ENCODE data around the gene MEGF8. TPM values are rescaled to one million over a fixed set of nuclear protein-coding genes. Genes with fewer than 3 reads are reported as not detected.

Gene MEGF8
- total RNA-seq, 2 experiments from 2014 or later, result 8.5 to 9.3 TPM

- DNase-seq (peak; percentile 64), ATAC-seq (ENCODE audit: low read depth) (peak; percentile 45)
- no peaks in the 10 kb centered on the region for H3K9me3 Mint-ChIP-seq
- no peaks in the 10 kb centered on the region for H3K27me3 Mint-ChIP-seq
- no peak overlapping the region for H3K4me3 Mint-ChIP-seq
- peaks cover 14% of the 10 kb centered on the region for H3K36me3 Mint-ChIP-seq
- POLR2A ChIA-PET, result no interaction called here
- no peak overlapping the region for H3K27ac Mint-ChIP-seq
- peaks cover 10% of the 10 kb centered on the region for H3K4me1 Mint-ChIP-seq
Observed at GRCh38 chr19:42290523-42291434, 34.7 kb upstream of the MEGF8 start.

GRCh38 chr19:42291435-42291810 is 34.0 kb upstream of the MEGF8 start:
- no peaks in the 10 kb centered on the region for H3K9me3 Mint-ChIP-seq
- ATAC-seq (ENCODE audit: low read depth) (no peak), DNase-seq (no peak)
- peaks cover 9% of the 10 kb centered on the region for H3K36me3 Mint-ChIP-seq
- peaks cover 4% of the 10 kb centered on the region for H3K4me1 Mint-ChIP-seq
- POLR2A ChIA-PET, result no interaction called here
- H3K4me3 Mint-ChIP-seq, result no peak overlapping the region
- H3K27ac Mint-ChIP-seq, result no peak overlapping the region
- H3K27me3 Mint-ChIP-seq, result no peaks in the 10 kb centered on the region

DNA sequence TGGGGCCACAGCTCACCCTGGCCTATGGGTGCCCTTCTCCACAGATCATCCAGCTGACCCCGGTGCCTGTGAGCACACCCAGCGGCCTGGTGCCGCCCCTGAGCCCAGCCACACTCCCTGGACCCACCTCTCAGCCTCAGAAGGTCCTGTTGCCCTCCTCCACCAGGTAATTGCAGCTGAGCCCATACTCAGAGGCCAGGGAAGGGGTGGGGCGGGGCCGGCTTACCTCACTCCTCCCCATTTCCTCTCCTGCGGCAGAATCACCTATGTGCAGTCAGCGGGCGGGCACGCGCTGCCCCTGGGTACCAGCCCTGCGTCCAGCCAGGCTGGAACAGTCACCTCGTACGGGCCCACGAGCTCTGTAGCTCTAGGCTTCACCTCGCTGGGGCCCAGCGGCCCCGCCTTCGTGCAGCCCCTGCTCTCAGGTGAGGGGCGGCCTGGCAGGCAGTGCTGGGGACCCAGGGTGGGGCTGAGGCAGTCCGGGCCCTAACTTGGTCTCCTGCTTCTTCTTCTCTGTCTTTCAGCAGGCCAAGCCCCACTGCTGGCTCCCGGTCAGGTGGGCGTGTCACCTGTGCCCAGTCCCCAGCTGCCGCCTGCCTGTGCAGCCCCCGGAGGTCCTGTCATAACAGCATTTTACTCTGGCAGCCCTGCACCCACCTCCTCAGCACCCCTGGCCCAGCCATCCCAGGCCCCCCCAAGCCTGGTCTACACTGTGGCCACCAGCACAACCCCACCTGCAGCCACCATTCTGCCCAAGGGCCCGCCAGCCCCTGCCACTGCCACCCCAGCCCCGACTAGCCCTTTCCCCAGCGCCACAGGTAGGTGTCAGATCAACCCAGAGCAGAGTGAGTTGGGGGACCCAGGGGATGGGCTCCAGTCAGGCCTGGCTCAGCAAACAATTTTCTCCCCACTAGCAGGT is 33.1 kb upstream of the MEGF8 start:
- Mint-ChIP-seq H3K27ac (peak overlapping the region; percentile 55), H3K4me1 (peaks cover 4% of the 10 kb centered on the region), H3K9me3 (no peaks in the 10 kb centered on the region), H3K36me3 (peaks cover 12% of the 10 kb centered on the region), H3K4me3 (no peak overlapping the region), H3K27me3 (no peaks in the 10 kb centered on the region)
- DNase-seq (no peak), ATAC-seq (ENCODE audit: low read depth) (no peak)
- POLR2A ChIA-PET, result no interaction called here

- no peak for ATAC-seq (ENCODE audit: low read depth)
Observed at GRCh38 chr19:42292963-42293362, 32.5 kb upstream of the MEGF8 start.

GRCh38 chr19:42293540-42293939 is 31.9 kb upstream of the MEGF8 start:
- DNase-seq (no peak), ATAC-seq (ENCODE audit: low read depth) (no peak)
- no peak overlapping the region for H3K27ac Mint-ChIP-seq
- POLR2A ChIA-PET, result no interaction called here
- H3K4me1 Mint-ChIP-seq, result peaks cover 4% of the 10 kb centered on the region
- H3K9me3 Mint-ChIP-seq, result no peaks in the 10 kb centered on the region
- no peak overlapping the region for H3K4me3 Mint-ChIP-seq
- no peaks in the 10 kb centered on the region for H3K27me3 Mint-ChIP-seq
- peaks cover 12% of the 10 kb centered on the region for H3K36me3 Mint-ChIP-seq

More at GRCh38 chr19:42292963-42293362, 32.5 kb upstream of the MEGF8 start:
- POLR2A ChIA-PET, result no interaction called here
- Mint-ChIP-seq H3K4me1 (peaks cover 4% of the 10 kb centered on the region), H3K4me3 (no peak overlapping the region), H3K27ac (no peak overlapping the region), H3K27me3 (no peaks in the 10 kb centered on the region), H3K9me3 (no peaks in the 10 kb centered on the region), H3K36me3 (peaks cover 12% of the 10 kb centered on the region)
- no peak for DNase-seq

GRCh38 chr19:42293948-42294347 is 31.5 kb upstream of the MEGF8 start:
- DNase-seq, result no peak
- no peak overlapping the region for H3K27ac Mint-ChIP-seq
- POLR2A ChIA-PET, result no interaction called here
- H3K36me3 Mint-ChIP-seq, result peaks cover 12% of the 10 kb centered on the region
- ATAC-seq (ENCODE audit: low read depth), result no peak
- H3K9me3 Mint-ChIP-seq, result no peaks in the 10 kb centered on the region
- no peak overlapping the region for H3K4me3 Mint-ChIP-seq
- H3K4me1 Mint-ChIP-seq, result peaks cover 4% of the 10 kb centered on the region
- no peaks in the 10 kb centered on the region for H3K27me3 Mint-ChIP-seq

GRCh38 chr19:42294471-42295137 is 30.8 kb upstream of the MEGF8 start:
- Mint-ChIP-seq H3K9me3 (no peaks in the 10 kb centered on the region), H3K4me3 (no peak overlapping the region), H3K4me1 (peaks cover 4% of the 10 kb centered on the region), H3K27me3 (no peaks in the 10 kb centered on the region), H3K27ac (no peak overlapping the region), H3K36me3 (peaks cover 12% of the 10 kb centered on the region)
- DNase-seq (peak; percentile 28), ATAC-seq (ENCODE audit: low read depth) (no peak)
- POLR2A ChIA-PET, result interaction anchor here (1.2 kb wide), 1 partner anchor 10 kb away, joined by 7 read pairs; no protein-coding TSS in a partner anchor

- DNase-seq (peak; percentile 25), ATAC-seq (ENCODE audit: low read depth) (no peak)
- Mint-ChIP-seq H3K36me3 (peaks cover 16% of the 10 kb centered on the region), H3K27me3 (no peaks in the 10 kb centered on the region), H3K4me1 (peaks cover 4% of the 10 kb centered on the region), H3K27ac (no peak overlapping the region), H3K4me3 (no peak overlapping the region), H3K9me3 (no peaks in the 10 kb centered on the region)
- POLR2A ChIA-PET, result interaction anchor here (1.1 to 1.2 kb wide), 2 partner anchors 11 to 28 kb away, joined by 3 to 7 read pairs; no protein-coding TSS in a partner anchor
Observed at GRCh38 chr19:42295342-42295741, 30.1 kb upstream of the MEGF8 start.

- Mint-ChIP-seq H3K36me3 (peaks cover 16% of the 10 kb centered on the region), H3K4me3 (no peak overlapping the region), H3K27ac (peak overlapping the region; percentile 51), H3K9me3 (no peaks in the 10 kb centered on the region), H3K27me3 (no peaks in the 10 kb centered on the region), H3K4me1 (peaks cover 5% of the 10 kb centered on the region)
- ATAC-seq (ENCODE audit: low read depth) (peak; percentile 74), DNase-seq (peak; percentile 93)
- POLR2A ChIA-PET, result interaction anchor here (1.1 kb wide), 1 partner anchor 28 kb away, joined by 3 read pairs; no protein-coding TSS in a partner anchor
Observed at GRCh38 chr19:42295831-42296525, 29.5 kb upstream of the MEGF8 start.

- H3K9me3 Mint-ChIP-seq, result no peaks in the 10 kb centered on the region
- peaks cover 11% of the 10 kb centered on the region for H3K4me1 Mint-ChIP-seq
- peaks cover 12% of the 10 kb centered on the region for H3K36me3 Mint-ChIP-seq
- no peak overlapping the region for H3K27ac Mint-ChIP-seq
- DNase-seq (no peak), ATAC-seq (ENCODE audit: low read depth) (no peak)
- no peaks in the 10 kb centered on the region for H3K27me3 Mint-ChIP-seq
- POLR2A ChIA-PET, result no interaction called here
- no peak overlapping the region for H3K4me3 Mint-ChIP-seq
Observed at GRCh38 chr19:42297039-42297438, 28.4 kb upstream of the MEGF8 start.

DNA sequence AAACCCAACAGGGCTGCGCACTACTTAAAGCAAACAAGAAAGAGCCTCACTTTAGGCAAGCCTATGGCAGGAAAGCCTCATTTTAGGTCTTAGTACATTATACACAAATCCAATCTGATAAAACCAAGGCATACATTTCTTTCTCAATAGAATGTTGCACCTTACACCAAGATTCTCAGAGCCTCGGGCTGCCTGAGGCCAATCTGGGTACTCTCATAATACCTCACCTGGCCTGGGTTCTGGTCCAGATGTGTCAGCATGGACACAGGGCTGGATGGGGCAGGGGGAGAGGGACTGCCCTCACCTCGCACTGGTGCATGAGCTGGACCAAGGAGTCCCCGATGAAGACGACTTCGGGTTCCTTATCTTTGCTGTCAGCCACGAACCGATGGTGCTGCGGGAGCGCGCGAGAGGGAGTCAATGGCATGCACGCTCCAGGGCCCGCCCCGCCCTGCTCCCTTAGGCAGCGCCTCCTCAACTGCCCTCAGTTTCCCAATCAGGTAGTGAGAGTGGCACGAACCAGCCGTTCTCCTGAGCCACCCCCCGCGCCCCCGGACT is 23.7 kb upstream of the MEGF8 start, which contains the start of gene PRR19:
PRR19 (plus strand) TSS at position 487 of the 558 bp plus-strand sequence. CDS start 7,453 bp downstream, outside the sequence.
- H3K4me3 Mint-ChIP-seq, result peak within 1 kb of the TSS; percentile 91
- POLR2A ChIA-PET, result interaction anchor here (0.7 to 1.6 kb wide), 6 partner anchors 12 to 179 kb away, joined by 3 to 5 read pairs (median 4); partner anchors contain the start of gene TMEM145
- H3K27ac Mint-ChIP-seq, result peak within 1 kb of the TSS; percentile 86
- DNase-seq, result no peak
- no peaks in the 10 kb centered on the region for H3K27me3 Mint-ChIP-seq
- no peaks in the 10 kb centered on the region for H3K9me3 Mint-ChIP-seq
- peaks cover 6% of the 10 kb centered on the region for H3K36me3 Mint-ChIP-seq
- H3K4me1 Mint-ChIP-seq, result peaks cover 21% of the 10 kb centered on the region
- peak; percentile 27 for ATAC-seq (ENCODE audit: low read depth)

GRCh38 chr19:42303101-42303464 is 22.4 kb upstream of the MEGF8 start:
- no peaks in the 10 kb centered on the region for H3K27me3 Mint-ChIP-seq
- POLR2A ChIA-PET, result interaction anchor here (1.0 to 1.3 kb wide), 4 partner anchors 18 to 180 kb away, joined by 3 to 5 read pairs (median 4); no protein-coding TSS in a partner anchor
- peaks cover 4% of the 10 kb centered on the region for H3K36me3 Mint-ChIP-seq
- no peak for ATAC-seq (ENCODE audit: low read depth)
- DNase-seq, result no peak
- peak overlapping the region; percentile 91 for H3K4me3 Mint-ChIP-seq
- peaks cover 21% of the 10 kb centered on the region for H3K4me1 Mint-ChIP-seq
- H3K9me3 Mint-ChIP-seq, result no peaks in the 10 kb centered on the region
- peak overlapping the region; percentile 86 for H3K27ac Mint-ChIP-seq
